AG04450 (cell line): ENCODE measurements around the gene MYLK. TPM values are rescaled to one million over a fixed set of nuclear protein-coding genes. Genes with fewer than 3 reads are reported as not detected.

ENCODE experiments used
- CTCF ChIA-PET: fragments of 300-600, 350-600 bp; formaldehyde crosslinking; extraction: SDS; loops from one replicate; lab custom pipeline; 2022; ENCODE audit warnings: antibody characterized with exemption, inconsistent platforms; lab: Charles Lee
- POLR2A ChIA-PET: fragments of 350-600 bp; formaldehyde crosslinking; extraction: SDS; loops from one replicate; lab custom pipeline; 2021; ENCODE audit warnings: antibody characterized with exemption, inconsistent platforms; lab: Yijun Ruan, JAX
- DNase-seq: peaks from one replicate; pipeline ENCODE4 v3.0.0-alpha.2; 2011; ENCODE audit warnings: low read depth, low spot score
- H3K27ac ChIP-seq: one replicate; pipeline ENCODE4 v1.5.1; 2012; ENCODE audit warnings: low read depth, low read length, control low read depth
- H3K27me3 ChIP-seq: one replicate; pipeline ENCODE4 v1.6.0; 2012; ENCODE audit warnings: low read length; ENCODE audit not compliant: control insufficient read depth, insufficient read depth
- H3K4me3 ChIP-seq: 2 replicates; pipeline ENCODE4 v1.5.1; 2011; ENCODE audit warnings: mild to moderate bottlenecking, low read depth, low read length, control low read depth
- H3K9me3 ChIP-seq: 2 replicates; pipeline ENCODE4 v1.5.1; 2012; ENCODE audit warnings: low read length; ENCODE audit not compliant: control insufficient read depth, insufficient read depth
- polyA plus RNA-seq: library from polyadenylated mRNA; depleted of rRNA; stranded (reverse); fragments of >200 nt; gene quantifications from 2 replicates; pipeline ENCODE4 v1.2.3, GENCODE V29; 2011
- TF ChIP-seq, protein P1 (sequence below): IDR thresholded peaks from 2 replicates; pipeline ENCODE4 v1.5.1; 2011; ENCODE audit warnings: low read depth, low read length, control low read depth, inconsistent platforms

MYLK gene
- polyA plus RNA-seq, 1 experiment: 1,320 TPM

DNA sequence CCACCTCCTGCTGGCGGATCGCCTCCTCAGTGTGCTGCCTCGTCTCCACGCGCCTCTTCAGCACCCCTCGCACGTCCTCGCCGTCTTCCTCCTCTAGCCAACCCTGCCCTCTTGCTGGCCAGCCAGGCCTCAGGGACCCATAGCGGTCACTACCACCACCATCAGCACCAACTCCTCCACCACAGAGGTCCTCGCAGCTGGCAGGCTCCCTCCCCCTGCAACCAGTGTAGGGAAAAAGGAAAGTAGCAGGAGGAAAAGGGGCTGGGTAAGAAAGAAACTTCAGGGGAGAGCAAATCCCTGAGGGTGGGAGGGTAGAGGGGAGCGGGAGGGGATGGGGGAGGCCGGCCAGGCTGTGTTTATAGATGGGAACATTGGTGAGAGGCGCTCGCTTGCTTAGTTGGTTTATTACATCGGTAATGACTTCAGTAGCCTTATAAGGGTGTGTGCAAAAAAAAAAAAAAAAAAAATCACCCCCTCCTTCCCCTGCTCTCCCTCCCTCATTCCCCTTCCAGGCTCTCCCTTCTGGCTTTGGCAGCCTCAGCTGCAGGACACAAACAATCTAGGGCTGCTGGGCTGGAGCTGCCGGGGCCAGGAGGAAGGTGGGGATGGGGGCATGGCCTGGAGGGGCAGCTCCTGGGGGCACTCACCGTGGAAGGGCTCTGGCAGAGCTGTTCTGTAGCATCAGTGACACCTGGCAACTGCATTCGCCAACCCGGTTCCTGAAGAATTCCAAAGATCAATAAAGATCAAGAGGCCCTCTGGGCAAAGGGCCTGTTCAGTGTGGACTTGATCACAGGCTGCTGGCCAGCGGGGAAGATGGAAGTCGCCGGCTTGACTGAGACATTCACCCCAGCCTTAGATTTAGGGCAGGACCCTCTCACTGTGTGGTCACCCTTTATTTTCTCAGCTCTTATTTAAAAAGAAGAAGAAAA, 183.1 kb downstream of the MYLK start:
- no peak for DNase-seq
- H3K27me3 ChIP-seq: no peaks in the 10 kb centered on the region
- H3K9me3 ChIP-seq: no peaks in the 10 kb centered on the region; the same call in 1 of the 2 replicates
- H3K4me3 ChIP-seq: peak overlapping the region; percentile 49
- TF ChIP-seq, protein P1, sequence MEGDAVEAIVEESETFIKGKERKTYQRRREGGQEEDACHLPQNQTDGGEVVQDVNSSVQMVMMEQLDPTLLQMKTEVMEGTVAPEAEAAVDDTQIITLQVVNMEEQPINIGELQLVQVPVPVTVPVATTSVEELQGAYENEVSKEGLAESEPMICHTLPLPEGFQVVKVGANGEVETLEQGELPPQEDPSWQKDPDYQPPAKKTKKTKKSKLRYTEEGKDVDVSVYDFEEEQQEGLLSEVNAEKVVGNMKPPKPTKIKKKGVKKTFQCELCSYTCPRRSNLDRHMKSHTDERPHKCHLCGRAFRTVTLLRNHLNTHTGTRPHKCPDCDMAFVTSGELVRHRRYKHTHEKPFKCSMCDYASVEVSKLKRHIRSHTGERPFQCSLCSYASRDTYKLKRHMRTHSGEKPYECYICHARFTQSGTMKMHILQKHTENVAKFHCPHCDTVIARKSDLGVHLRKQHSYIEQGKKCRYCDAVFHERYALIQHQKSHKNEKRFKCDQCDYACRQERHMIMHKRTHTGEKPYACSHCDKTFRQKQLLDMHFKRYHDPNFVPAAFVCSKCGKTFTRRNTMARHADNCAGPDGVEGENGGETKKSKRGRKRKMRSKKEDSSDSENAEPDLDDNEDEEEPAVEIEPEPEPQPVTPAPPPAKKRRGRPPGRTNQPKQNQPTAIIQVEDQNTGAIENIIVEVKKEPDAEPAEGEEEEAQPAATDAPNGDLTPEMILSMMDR: no peak
- ChIA-PET POLR2A (interaction anchor here (0.7 to 1.5 kb wide), 3 partner anchors 15 to 47 kb away, joined by 4 to 9 read pairs (median 5); no protein-coding TSS in a partner anchor), CTCF (interaction anchor here (0.6 to 3.0 kb wide), 9 partner anchors 12 to 83 kb away, joined by 3 to 22 read pairs (median 6); no protein-coding TSS in a partner anchor)
- H3K27ac ChIP-seq: no peak overlapping the region

DNA sequence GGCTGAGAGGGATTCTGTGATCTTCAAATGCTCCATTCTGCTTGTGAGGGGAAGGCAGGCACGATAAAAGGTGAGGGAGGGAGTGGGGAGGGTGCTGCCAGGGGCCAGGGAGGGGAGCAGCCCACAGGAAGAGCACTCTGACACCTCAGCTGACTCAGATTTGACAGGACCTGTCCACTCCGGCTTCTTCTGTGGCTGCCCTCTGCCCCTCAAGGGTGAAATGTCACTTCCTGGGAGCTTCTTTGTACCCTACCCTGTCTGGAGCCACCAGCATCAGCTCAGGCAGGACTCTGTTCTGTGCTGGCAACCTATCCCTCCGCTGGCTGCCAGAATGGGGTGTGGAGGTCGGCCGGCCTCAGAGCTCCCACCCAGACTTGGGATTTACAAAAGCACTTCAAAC, 185.3 kb downstream of the MYLK start:
- no peak for DNase-seq
- H3K9me3 ChIP-seq: no peaks in the 10 kb centered on the region; the same call in 1 of the 2 replicates
- TF ChIP-seq, protein P1: no peak
- H3K27ac ChIP-seq: no peak overlapping the region
- CTCF ChIA-PET: interaction anchor here (1.3 to 2.0 kb wide), 2 partner anchors 25 to 46 kb away, joined by 7 to 16 read pairs; no protein-coding TSS in a partner anchor
- POLR2A ChIA-PET: no interaction called here
- no peaks in the 10 kb centered on the region for H3K27me3 ChIP-seq
- peak overlapping the region; percentile 49 for H3K4me3 ChIP-seq

DNA sequence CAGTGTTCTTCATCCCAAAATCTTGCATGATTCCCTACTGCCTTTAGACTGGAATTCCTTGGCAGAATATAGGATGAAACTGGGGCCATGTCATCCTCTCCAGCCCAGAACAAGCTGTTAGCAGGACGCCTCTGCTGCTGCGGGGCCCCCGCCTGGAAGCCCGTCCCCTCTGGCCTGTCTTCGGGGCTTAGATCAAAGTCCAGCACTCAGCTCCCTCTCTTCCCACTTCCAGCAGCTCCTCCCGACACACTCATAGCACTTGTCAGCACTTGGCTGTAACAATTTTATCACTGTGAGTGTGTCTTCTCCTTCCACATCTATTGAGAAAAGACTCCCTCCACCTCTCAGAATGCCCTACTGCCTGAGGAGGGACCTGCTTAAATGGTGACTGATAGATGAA, 187.3 kb downstream of the MYLK start:
- TF ChIP-seq, protein P1: no peak
- POLR2A ChIA-PET: no interaction called here
- DNase-seq: no peak
- Histone ChIP-seq H3K4me3 (no peak overlapping the region), H3K27me3 (no peaks in the 10 kb centered on the region), H3K9me3 (no peaks in the 10 kb centered on the region; the same call in 1 of the 2 replicates), H3K27ac (no peak overlapping the region)
- CTCF ChIA-PET: interaction anchor here (0.6 to 9.7 kb wide), 4 partner anchors 22 to 55 kb away, joined by 3 to 56 read pairs (median 8); no protein-coding TSS in a partner anchor

DNA sequence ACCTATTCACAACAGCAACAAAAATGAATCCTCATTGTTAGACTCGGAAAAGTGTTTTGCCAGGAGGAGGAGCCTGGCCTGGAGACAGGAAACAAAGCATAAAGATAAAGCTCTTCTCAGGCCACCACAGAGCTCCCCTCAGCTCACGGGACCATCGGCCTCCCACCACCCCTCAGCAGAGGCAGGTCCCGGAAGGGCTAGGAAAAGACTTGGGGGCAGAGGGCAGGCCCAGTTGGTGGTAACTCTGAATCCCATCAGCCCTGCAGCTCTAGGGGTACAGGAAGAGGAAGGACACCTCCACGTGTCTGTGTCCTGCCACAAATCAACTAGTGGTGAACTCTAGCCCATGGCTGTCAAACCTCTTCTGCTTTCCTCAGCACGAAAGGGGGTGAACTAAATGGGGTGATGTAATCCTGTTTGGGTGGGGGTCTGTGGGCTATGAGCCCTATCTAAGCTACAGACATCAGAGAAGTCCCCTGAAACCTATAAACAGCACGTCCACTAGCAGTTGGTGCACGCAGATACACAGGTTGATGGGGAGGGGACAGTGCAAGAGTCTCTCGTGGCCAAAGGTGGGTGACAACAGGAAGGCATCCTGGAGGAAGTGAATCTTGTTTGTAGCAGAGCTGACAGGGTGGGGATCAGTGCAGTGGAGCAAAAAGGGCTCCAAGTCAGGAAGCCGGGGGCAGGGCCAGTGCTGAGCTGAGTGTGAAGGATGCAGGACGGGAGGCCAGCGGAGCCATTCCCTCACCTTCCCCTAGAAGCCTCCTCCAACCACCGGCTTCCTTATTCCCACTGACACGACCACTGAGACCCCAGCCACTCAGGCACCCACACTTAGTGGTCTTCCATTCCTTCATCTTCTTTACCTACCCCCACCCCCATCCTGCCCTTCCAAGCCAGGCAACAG, 188.1 kb downstream of the MYLK start:
- CTCF ChIA-PET: interaction anchor here (0.6 to 9.7 kb wide), 3 partner anchors 23 to 54 kb away, joined by 3 to 56 read pairs (median 10); no protein-coding TSS in a partner anchor
- POLR2A ChIA-PET: no interaction called here
- no peak for DNase-seq
- TF ChIP-seq, protein P1: no peak
- H3K4me3 ChIP-seq: no peak overlapping the region
- no peak overlapping the region for H3K27ac ChIP-seq
- no peaks in the 10 kb centered on the region for H3K27me3 ChIP-seq
- no peaks in the 10 kb centered on the region; the same call in 1 of the 2 replicates for H3K9me3 ChIP-seq
